GM20000 (cell line): Measurements from ENCODE around the gene SLC2A9.

Experiments used
- DNase-seq: peaks from one replicate; pipeline ENCODE4 v3.0.0; 2012; ENCODE audit warnings: low spot score
- CTCF ChIP-seq: IDR thresholded peaks from 2 replicates; pipeline ENCODE4 v1.5.1; 2012; ENCODE audit warnings: mild to moderate bottlenecking, control low read depth; ENCODE audit errors: extremely low read depth, missing control alignments

Gene SLC2A9

GRCh38 chr4:10020871-10021652, at the start of gene SLC2A9:
SLC2A9 (minus strand) TSS chr4:10021497; CDS start chr4:10021429, 68 bp downstream.
- no peak for TF ChIP-seq CTCF
- DNase-seq = no peak

GRCh38 chr4:10069075-10069642, 47.9 kb upstream of the SLC2A9 start:
- no peak for TF ChIP-seq CTCF
- DNase-seq = no peak

GRCh38 chr4:10066670-10067651, 45.7 kb upstream of the SLC2A9 start:
- TF ChIP-seq CTCF = no peak
- no peak for DNase-seq

DNA sequence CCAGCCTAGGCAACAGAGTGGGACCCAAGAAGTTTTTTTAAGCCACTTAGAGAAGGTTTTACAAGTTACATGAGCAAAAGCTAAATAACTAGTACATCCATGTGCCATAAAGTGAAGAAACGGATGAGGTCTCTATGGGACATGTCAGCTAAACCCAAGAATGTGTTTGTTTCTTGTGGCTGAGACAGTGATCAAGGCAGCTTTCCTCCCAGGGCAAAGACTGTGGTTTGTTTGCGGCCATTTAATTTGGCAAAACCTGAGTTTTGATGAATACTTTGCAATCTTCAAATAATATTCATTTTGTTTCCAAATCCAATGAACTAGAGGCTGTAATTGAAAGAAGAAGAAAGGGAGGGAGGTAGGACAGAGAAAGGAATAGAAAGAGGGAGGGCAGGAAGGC, 44.9 kb upstream of the SLC2A9 start:
- no peak for DNase-seq
- TF ChIP-seq CTCF = no peak

DNA sequence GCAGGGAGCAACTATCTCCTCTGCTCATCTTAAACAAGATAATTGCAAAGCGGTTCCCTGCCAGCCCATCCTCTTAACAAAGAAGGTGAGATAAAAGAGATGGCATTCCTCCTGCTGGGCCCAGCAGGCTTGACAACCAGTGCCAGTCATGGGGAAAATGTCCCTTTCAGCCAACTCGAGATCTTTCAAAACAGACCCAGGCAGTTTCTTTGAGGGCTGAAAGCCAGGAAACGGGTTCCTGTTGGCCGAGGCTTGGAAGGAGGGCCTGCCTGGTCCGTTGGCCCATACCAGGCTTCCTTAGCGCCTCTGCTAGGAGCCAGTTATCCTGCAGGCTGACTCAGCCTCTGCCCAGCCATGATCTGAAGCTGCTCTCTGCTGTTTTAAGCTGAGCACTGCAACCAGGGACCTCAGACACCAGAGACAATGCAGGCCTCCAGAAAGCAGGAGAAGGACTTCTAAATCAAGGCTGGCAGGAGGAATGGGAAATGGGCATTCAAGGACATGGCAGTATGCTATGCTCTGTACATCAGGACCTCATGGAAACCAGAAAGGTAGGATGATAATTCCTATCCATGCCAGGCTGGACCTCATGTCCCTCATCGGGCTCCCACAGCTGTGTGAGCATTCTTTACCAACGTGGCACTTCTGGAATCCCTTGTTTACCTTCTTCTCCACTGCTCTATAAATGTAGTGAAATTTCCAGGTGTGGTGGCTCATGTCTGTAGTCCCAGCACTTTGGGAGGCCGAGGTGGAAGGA, 42.4 kb upstream of the SLC2A9 start:
- TF ChIP-seq CTCF = no peak
- no peak for DNase-seq

DNA sequence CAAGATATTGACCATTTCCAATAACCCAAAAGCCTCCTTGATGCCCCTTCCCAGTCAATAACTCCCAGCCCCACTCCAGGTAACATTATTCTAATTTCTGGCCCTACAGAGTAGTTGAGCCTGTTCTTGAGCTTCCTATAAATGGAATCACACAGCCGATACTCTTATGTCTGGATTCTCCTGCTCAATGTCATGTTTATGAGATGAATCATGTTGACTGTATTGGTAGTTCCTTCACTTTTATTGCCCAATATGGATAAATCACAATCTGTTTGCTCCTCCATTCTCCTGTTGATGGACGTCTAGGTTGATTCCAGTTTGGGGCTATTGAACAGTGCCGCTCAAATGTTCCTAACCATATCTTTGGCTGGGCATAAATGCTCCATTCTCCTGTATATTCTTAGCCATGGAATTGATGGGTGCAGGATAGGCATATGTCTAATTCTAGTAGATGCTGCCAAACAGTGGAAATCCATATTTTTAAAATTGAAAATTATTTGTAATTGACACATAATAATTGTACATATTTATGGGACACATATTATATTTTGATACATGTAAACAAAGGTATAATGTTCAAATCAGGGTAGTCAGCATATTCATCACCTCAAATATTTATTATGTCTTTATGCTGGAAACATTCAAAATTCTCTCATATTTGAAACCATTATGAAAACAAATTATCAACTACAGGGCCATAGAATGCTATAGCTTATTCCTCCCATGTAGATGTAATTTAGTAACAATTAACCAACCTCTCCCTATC, 40.5 kb upstream of the SLC2A9 start:
- DNase-seq = no peak
- TF ChIP-seq CTCF = no peak
